Kidney (tissue), 14 donors: Measurements from ENCODE around the gene NFKBIZ. TPM values are rescaled to one million over a fixed set of nuclear protein-coding genes. Genes with fewer than 3 reads are reported as not detected.

Experiments used
- DNase-seq, 5 donors: peaks; one replicate each; pipeline ENCODE4 v3.0.0-alpha.2; 2013 to 2020
- FAIRE-seq: peaks from 2 replicates; lab custom pipeline; 2012; peaks lifted over from hg19 to GRCh38; lab: Jason Lieb, UNC
- H3K27ac ChIP-seq, 2 donors: one replicate each; pipeline ENCODE4 v1.7.0; 2013; ENCODE audit warnings: low read depth in 2 of 2, low read length in 2 of 2, inconsistent platforms in 1 of 2
- H3K27me3 ChIP-seq: one replicate; pipeline ENCODE4 v1.7.1; 2013; ENCODE audit warnings: low read length, inconsistent platforms; ENCODE audit not compliant: control insufficient read depth, insufficient read depth
- H3K36me3 ChIP-seq, 3 donors: one replicate each; pipeline versions ENCODE4 v1.7.0 to v1.7.1; 2013; ENCODE audit warnings: low read length in 3 of 3, control low read depth in 1 of 3, inconsistent platforms in 1 of 3; ENCODE audit not compliant: insufficient read depth in 3 of 3, control insufficient read depth in 2 of 3
- H3K4me1 ChIP-seq, 3 donors: one replicate each; pipeline versions ENCODE4 v1.7.0 to v1.7.1; 2013; ENCODE audit warnings: low read length in 3 of 3, inconsistent platforms in 1 of 3, low read depth in 1 of 3; ENCODE audit not compliant: control insufficient read depth in 2 of 3, insufficient read depth in 2 of 3
- H3K4me3 ChIP-seq, 3 donors: one replicate each; pipeline versions ENCODE4 v1.7.0 to v1.8.1; 2013; ENCODE audit warnings: low read length in 3 of 3, control low read depth in 1 of 3, inconsistent platforms in 1 of 3
- H3K9ac ChIP-seq, 3 donors: one replicate each; pipeline versions ENCODE4 v1.7.0 to v1.7.1; 2013; ENCODE audit warnings: low read length in 3 of 3, control low read depth in 1 of 3, inconsistent platforms in 1 of 3
- H3K9me3 ChIP-seq, 3 donors: one replicate each; pipeline versions ENCODE4 v1.7.0 to v1.7.1; 2013; ENCODE audit warnings: low read length in 3 of 3, control low read depth in 1 of 3, inconsistent platforms in 1 of 3; ENCODE audit not compliant: control insufficient read depth in 2 of 3, insufficient read depth in 1 of 3
- intact Hi-C: fragments of 100-400 bp; cut with DNase I; formaldehyde crosslinking; loops from one replicate; pipeline ENCODE4 v1.11.1; 2022
- polyA plus RNA-seq: library from polyadenylated mRNA; stranded (reverse); fragments of 350-450 nt; fragmentation: Illumina TruSeq; extraction: RNeasy Lipid Tissue Mini Kit (QIAGEN cat#74804); gene quantifications from one replicate; pipeline ENCODE4 v1.2.3, GENCODE V29; 2014; ENCODE audit warnings: low read depth, low replicate concordance; ENCODE audit not compliant: insufficient read depth
- total RNA-seq: library from RNA; stranded (reverse); fragmentation: NEBNext Ultra II Directional; extraction: Animal tissue kit (Norgen Biotek cat#: 25700); gene quantifications from one replicate; pipeline ENCODE4 v1.2.1, GENCODE V29; 2021
- TF ChIP-seq, protein P1 (sequence below): IDR thresholded peaks from 3 replicates; pipeline ENCODE4 v1.5.1; 2012; ENCODE audit warnings: mild to moderate bottlenecking, moderate library complexity, borderline replicate concordance; ENCODE audit not compliant: insufficient read depth; ENCODE audit errors: extremely low read depth
- donor health status: control.
- donor health status: control.
- donor health status: control.
- donor health status: control.
- donor health status: control.
- donor health status: DM: yes; HTN: yes; CAD: no.
- donor health status: Normal renal cell carcinoma (clear cell type).

The NFKBIZ gene
- total and polyA plus RNA-seq, 2 donors from 2014 or later: 6.7 to 196 TPM

DNA sequence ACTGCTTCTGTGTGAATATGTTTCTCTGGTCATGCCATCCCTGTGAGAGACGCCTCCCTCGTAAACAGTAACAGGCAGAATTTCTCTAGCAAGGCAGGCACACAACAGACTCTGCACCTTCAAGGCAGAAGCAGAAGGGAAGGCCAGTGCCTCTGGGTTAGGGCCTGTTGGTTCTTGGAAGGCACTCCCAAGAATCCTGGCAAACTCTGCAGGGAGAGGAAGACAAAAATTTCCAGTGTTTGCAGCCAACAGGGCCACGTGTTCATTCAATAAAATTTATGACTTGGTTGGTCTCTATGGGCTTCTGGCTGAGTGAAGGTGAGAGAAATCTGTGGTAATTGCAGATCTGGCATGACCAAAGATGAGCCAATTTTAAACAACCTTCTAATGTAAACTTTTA, 39.3 kb downstream of the NFKBIZ start:
- intact Hi-C loops: no loop called here
- no peak for DNase-seq
- Histone ChIP-seq H3K27ac (no peak overlapping the region), H3K4me3 (no peak overlapping the region), H3K9me3 (no peaks in the 10 kb centered on the region), H3K9ac (no peak overlapping the region), H3K27me3 (no peaks in the 10 kb centered on the region), H3K36me3 (no peaks in the 10 kb centered on the region), H3K4me1 (no peaks in the 10 kb centered on the region)
- no peak for FAIRE-seq
- TF ChIP-seq, protein P1, sequence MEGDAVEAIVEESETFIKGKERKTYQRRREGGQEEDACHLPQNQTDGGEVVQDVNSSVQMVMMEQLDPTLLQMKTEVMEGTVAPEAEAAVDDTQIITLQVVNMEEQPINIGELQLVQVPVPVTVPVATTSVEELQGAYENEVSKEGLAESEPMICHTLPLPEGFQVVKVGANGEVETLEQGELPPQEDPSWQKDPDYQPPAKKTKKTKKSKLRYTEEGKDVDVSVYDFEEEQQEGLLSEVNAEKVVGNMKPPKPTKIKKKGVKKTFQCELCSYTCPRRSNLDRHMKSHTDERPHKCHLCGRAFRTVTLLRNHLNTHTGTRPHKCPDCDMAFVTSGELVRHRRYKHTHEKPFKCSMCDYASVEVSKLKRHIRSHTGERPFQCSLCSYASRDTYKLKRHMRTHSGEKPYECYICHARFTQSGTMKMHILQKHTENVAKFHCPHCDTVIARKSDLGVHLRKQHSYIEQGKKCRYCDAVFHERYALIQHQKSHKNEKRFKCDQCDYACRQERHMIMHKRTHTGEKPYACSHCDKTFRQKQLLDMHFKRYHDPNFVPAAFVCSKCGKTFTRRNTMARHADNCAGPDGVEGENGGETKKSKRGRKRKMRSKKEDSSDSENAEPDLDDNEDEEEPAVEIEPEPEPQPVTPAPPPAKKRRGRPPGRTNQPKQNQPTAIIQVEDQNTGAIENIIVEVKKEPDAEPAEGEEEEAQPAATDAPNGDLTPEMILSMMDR: no peak

DNA sequence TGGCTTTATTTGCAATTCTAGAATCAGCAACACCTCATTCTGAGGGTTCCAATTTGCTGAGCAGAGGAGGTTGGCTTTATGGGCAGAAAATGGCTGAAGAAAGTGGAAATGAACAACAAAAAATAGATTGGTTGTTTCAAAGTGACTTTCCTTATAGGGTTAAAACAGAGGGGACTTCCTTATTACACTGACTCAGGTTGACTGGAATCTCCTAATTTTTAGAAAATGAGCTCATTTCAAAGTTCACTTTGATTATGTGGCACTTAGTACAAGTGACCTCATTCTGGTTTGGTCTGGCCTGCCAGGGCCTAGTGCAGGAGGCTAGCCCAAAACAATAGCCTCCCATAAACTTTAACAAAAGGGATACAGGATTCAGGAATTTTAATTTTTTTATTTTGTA, 41.4 kb downstream of the NFKBIZ start:
- intact Hi-C loops: no loop called here
- no peaks in the 10 kb centered on the region for H3K27me3 ChIP-seq
- DNase-seq (no peak), FAIRE-seq (no peak)
- H3K9me3 ChIP-seq: no peaks in the 10 kb centered on the region
- H3K36me3 ChIP-seq: no peaks in the 10 kb centered on the region
- no peak overlapping the region for H3K27ac ChIP-seq
- H3K4me3 ChIP-seq: no peak overlapping the region
- no peaks in the 10 kb centered on the region for H3K4me1 ChIP-seq
- no peak overlapping the region for H3K9ac ChIP-seq
- TF ChIP-seq, protein P1: no peak

DNA sequence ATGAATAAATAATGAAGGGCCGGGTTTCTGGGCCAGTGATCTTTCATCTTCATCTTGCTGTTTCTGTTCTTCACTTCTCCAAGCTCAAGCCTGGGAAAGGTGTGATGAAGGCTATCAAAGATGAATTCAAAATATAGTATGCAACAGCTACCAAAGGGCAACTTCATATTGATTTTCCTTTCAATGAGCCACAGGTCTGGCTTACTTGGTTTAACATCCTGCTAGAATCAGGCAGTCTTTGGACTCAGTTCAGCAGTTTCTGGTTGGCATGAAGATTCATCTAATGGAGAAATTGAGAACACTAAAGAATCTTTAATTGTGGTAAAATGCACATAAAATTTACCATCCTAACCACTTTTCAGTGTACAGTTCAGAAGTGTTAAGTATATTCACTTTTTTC, 43.3 kb downstream of the NFKBIZ start:
- Histone ChIP-seq H3K9ac (no peak overlapping the region), H3K27me3 (no peaks in the 10 kb centered on the region), H3K4me3 (no peak overlapping the region), H3K9me3 (no peaks in the 10 kb centered on the region), H3K36me3 (no peaks in the 10 kb centered on the region), H3K27ac (no peak overlapping the region), H3K4me1 (no peaks in the 10 kb centered on the region)
- FAIRE-seq: no peak
- no peak for DNase-seq
- TF ChIP-seq, protein P1: no peak
- intact Hi-C loops: no loop called here

DNA sequence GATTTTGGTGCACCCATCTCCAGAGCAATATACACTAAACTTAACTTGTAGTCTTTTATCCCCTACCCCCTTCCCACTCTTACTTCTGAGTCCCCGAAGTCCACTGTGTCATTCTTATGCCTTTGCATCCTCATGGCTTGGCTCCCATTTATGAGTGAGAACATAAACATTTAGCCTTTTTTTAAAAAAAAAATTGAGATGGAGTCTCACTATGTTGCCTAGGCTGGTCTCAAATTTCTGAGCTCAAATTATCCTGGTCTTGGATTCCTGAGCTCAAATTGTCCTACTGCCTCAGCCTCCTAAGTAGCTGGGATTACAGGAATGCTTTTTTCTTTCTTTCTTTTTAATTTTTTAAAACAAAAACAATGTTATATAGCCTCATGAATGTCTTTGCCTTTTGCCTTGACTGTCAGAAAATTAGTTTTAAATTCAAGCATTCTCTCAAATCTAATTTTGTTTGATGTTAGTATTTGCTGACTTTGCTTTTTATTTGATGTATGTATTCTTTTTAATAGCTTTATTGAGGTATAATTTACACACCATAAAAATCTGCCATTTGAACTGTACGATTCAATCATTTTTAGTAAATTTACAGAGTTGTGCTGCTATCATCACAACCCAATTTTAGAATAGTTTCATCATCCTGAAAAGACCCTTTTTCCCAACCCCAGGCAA, 46.9 kb downstream of the NFKBIZ start:
- FAIRE-seq (no peak), DNase-seq (no peak)
- TF ChIP-seq, protein P1: no peak
- Histone ChIP-seq H3K27ac (no peak overlapping the region), H3K9me3 (no peaks in the 10 kb centered on the region), H3K27me3 (no peaks in the 10 kb centered on the region), H3K4me1 (no peaks in the 10 kb centered on the region), H3K9ac (no peak overlapping the region), H3K4me3 (no peak overlapping the region), H3K36me3 (no peaks in the 10 kb centered on the region)
- intact Hi-C loops: no loop called here
